ENCODE data around the gene ATP13A3. TPM values are rescaled to one million over a fixed set of nuclear protein-coding genes. Genes with fewer than 3 reads are reported as not detected.

ATP13A3 gene
- total RNA-seq, 4 donors from 2014 or later: 106 to 157 (median 128) TPM

DNA sequence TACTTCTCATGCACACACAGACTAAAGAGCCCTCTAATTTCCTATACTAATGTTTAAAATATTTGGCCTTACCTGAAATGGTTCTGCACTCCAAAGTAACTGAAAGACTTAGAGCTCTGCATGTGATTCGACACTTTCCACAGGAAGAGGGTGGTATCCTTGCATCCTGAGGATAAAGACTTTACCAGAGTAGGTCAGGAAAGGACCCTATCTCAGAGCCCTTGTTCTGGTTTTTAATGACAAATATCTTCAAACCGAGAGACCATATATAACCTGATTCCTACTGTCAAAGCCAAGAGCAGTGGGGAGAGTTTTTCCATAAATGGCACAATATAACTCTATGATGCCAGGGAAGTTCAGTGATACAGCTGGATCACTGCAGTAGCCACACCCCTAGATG is 87.6 kb downstream of the ATP13A3 start, which contains the start of gene GP5:
Gene GP5 (minus strand): TSS at position 101 of the 400 bp plus-strand sequence. CDS start 984 bp downstream, outside the sequence.
- no peak for ATAC-seq
- Histone ChIP-seq H3K27me3 (peaks cover 47% of the 10 kb centered on the region), H3K27ac (no peak within 1 kb of the TSS), H3K4me1 (peaks cover 0 to 26% (median 17%) of the 10 kb centered on the region in 3 donors), H3K4me3 (peak within 1 kb of the TSS in 1 of 2 donors; percentile 38), H3K9me3 (no peaks in the 10 kb centered on the region), H3K36me3 (no peaks in the 10 kb centered on the region)
- WGBS, 2 donors (ENCODE audit: low coverage in 1 of 2): 50 to 76% methylated on average over 1 to 2 of the region's 2 CpGs
- TF ChIP-seq POLR2AphosphoS5 (IDR thresholded peaks at IDR 0.05) (no peak), POLR2A (IDR thresholded peaks at IDR 0.05) (no peak), EP300 (IDR thresholded peaks at IDR 0.05) (no peak)
- TF ChIP-seq, protein P1, sequence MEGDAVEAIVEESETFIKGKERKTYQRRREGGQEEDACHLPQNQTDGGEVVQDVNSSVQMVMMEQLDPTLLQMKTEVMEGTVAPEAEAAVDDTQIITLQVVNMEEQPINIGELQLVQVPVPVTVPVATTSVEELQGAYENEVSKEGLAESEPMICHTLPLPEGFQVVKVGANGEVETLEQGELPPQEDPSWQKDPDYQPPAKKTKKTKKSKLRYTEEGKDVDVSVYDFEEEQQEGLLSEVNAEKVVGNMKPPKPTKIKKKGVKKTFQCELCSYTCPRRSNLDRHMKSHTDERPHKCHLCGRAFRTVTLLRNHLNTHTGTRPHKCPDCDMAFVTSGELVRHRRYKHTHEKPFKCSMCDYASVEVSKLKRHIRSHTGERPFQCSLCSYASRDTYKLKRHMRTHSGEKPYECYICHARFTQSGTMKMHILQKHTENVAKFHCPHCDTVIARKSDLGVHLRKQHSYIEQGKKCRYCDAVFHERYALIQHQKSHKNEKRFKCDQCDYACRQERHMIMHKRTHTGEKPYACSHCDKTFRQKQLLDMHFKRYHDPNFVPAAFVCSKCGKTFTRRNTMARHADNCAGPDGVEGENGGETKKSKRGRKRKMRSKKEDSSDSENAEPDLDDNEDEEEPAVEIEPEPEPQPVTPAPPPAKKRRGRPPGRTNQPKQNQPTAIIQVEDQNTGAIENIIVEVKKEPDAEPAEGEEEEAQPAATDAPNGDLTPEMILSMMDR (IDR thresholded peaks at IDR 0.05): no peak

DNA sequence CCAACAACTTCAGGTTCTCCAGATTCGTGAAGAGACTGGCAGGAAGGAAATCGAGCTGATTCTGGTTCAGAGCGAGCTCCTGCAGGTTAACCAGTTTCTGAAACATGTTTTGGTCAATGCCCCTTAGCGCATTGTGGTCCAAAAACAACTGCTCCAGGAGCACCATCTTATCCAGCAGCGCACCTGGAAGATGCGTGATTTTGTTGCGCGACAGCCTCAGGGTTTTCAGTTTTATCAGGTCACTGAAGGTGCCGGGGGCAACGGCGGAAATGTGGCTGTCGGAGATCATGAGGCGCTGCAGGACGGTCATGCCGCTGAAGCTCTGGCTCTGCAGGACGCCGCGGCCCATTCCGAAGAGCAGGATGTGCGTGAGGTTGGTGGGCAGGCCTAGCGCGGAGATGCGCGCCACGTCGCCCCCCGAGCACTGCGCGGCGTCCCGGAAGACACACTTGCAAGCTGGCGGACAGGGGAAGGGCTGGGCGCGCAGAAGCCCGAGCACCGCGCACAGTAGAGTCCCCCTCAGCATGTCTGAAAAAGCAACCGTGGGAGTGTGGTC is 89.0 kb downstream of the ATP13A3 start:
- Histone ChIP-seq H3K27ac (no peak overlapping the region), H3K9me3 (no peaks in the 10 kb centered on the region), H3K4me1 (peaks cover 0 to 26% (median 17%) of the 10 kb centered on the region in 3 donors), H3K4me3 (peak overlapping the region in 1 of 2 donors; percentile 38), H3K36me3 (no peaks in the 10 kb centered on the region), H3K27me3 (peaks cover 52% of the 10 kb centered on the region)
- 1 to 39% methylated on average over 5 to 14 of the region's 38 CpGs for WGBS, 2 donors (ENCODE audit: low coverage in 1 of 2)
- TF ChIP-seq POLR2AphosphoS5 (IDR thresholded peaks at IDR 0.05): no peak
- TF ChIP-seq POLR2A (IDR thresholded peaks at IDR 0.05): no peak
- TF ChIP-seq, protein P1 (IDR thresholded peaks at IDR 0.05): no peak
- no peak for TF ChIP-seq EP300 (IDR thresholded peaks at IDR 0.05)
- ATAC-seq: no peak

DNA sequence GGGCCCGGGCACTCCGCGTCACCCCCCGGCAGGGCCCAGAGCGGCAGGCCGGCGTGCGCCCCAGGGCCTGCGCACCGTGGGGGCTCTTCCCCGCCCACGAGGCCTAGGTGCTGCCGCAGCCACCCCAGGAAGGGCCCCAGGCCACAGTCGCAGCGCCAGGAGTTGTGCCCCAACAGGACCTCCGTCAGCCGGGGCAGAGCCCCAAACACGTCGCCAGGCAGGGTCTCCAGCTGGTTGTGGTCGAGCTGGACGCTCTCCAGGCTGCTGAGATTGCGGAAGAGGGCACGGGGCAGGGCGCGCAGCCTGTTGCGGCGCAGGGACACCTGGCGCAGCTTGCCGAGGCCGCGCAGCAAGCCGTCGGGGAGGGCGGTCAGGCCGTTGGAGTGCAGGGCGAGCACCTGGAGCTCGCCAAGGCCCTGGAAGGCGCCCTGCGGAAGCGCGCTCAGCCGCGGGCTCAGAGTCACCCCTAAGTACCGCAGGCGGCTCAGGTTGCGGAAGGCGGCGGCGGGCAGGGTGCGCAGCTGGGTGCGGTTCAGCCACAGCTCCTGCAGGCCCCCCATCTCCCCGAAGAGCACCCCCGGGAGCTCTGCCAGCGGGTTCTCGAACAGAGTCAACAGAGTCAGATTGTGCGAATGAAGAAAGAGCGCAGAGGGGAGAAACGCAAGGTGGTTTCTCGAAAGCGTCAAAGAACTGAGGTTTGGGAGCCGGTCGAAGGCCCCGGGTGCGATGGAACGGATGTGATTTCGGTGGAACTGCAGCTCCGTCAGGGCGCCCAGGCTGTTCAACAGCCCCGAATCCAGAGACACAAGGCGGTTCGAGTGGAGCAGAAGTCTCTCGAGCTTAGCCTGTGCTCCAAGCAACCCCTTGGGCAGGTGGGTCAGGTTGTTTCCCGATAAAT is 89.7 kb downstream of the ATP13A3 start:
- Histone ChIP-seq H3K27me3 (peaks cover 52% of the 10 kb centered on the region), H3K9me3 (no peaks in the 10 kb centered on the region), H3K27ac (peak overlapping the region in 2 of 4 donors; percentile 31 to 35), H3K4me3 (peak overlapping the region in 1 of 2 donors; percentile 38), H3K36me3 (no peaks in the 10 kb centered on the region), H3K4me1 (peaks cover 0 to 26% (median 17%) of the 10 kb centered on the region in 3 donors)
- TF ChIP-seq, protein P1 (IDR thresholded peaks at IDR 0.05): no peak
- TF ChIP-seq EP300 (IDR thresholded peaks at IDR 0.05): no peak
- TF ChIP-seq POLR2AphosphoS5 (IDR thresholded peaks at IDR 0.05): no peak
- TF ChIP-seq POLR2A (IDR thresholded peaks at IDR 0.05): no peak
- no peak for ATAC-seq
- 21 to 26% methylated on average over 14 to 15 of the region's 73 CpGs for WGBS, 2 donors (ENCODE audit: low coverage in 1 of 2)

DNA sequence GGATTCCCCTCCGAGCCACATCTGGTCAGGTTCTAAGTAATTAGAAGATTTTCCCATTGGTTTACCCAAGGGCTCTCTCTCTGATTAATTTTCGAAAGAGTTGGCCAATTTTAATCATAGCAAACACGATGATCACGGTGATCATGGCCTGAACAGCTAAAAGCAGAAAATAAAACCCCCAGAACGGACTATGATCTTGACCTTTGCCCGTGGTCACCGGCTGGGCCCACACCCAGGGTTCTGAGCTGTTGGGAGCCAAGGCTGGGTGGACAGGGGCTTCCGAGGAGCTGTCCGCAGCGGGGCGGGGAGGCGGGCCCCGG is 90.3 kb downstream of the ATP13A3 start:
- Histone ChIP-seq H3K27ac (peak overlapping the region in 2 of 4 donors; percentile 31 to 35), H3K27me3 (peaks cover 52% of the 10 kb centered on the region), H3K36me3 (no peaks in the 10 kb centered on the region), H3K9me3 (peaks cover 0 to 3% (median 0%) of the 10 kb centered on the region in 3 donors), H3K4me1 (peaks cover 0 to 26% (median 17%) of the 10 kb centered on the region in 3 donors), H3K4me3 (peak overlapping the region in 1 of 2 donors; percentile 38)
- ATAC-seq: no peak
- TF ChIP-seq POLR2AphosphoS5 (IDR thresholded peaks at IDR 0.05) (no peak), POLR2A (IDR thresholded peaks at IDR 0.05) (no peak), EP300 (IDR thresholded peaks at IDR 0.05) (no peak)
- TF ChIP-seq, protein P1 (IDR thresholded peaks at IDR 0.05): no peak
- 19 to 21% methylated on average over 4 of the region's 13 CpGs for WGBS, 2 donors (ENCODE audit: low coverage in 1 of 2)

All from gastroesophageal sphincter (tissue), 4 donors.